Stimulated activated CD8-positive, alpha-beta memory T cell treated with anti-CD3 and anti-CD28 coated beads, Interleukin-15, amount 100 ng/mL, for 1 hour (primary cell): Measurements from ENCODE around the gene SMG7.

ENCODE experiments used
- DNase-seq: peaks from one replicate; pipeline ENCODE4 v3.0.0-alpha.2; 2020; ENCODE audit warnings: low read depth

SMG7 gene

GRCh38 chr1:183590244-183591191 lies 118.2 kb downstream of the SMG7 start, which contains the start of gene NCF2:
NCF2 (minus strand) TSS chr1:183590459; CDS start chr1:183590329, 130 bp downstream.
- no peak for DNase-seq

- DNase-seq, result no peak
Observed at GRCh38 chr1:183592733-183593132, 120.4 kb downstream of the SMG7 start.

GRCh38 chr1:183593356-183593755 lies 121.1 kb downstream of the SMG7 start:
- no peak for DNase-seq

- DNase-seq, result no peak
Observed at GRCh38 chr1:183595537-183595936, 123.2 kb downstream of the SMG7 start.

GRCh38 chr1:183596500-183596899 lies 124.2 kb downstream of the SMG7 start:
- DNase-seq, result no peak

GRCh38 chr1:183597656-183598347 lies 125.5 kb downstream of the SMG7 start:
- no peak for DNase-seq

GRCh38 chr1:183598386-183598785 lies 126.1 kb downstream of the SMG7 start:
- DNase-seq, result no peak

- DNase-seq, result no peak
Observed at GRCh38 chr1:183600136-183600535, 127.8 kb downstream of the SMG7 start.

- DNase-seq, result no peak
Observed at GRCh38 chr1:183600634-183601033, 128.3 kb downstream of the SMG7 start.

GRCh38 chr1:183602510-183602909 lies 130.2 kb downstream of the SMG7 start:
- DNase-seq, result no peak
